Neural progenitor cell (in vitro differentiated cells): ENCODE results near the gene SLC26A6.

Experiments
- CTCF ChIP-seq: fragments of 200-600 bp; sonication (generic); IDR thresholded peaks from 2 replicates; pipeline ENCODE4 v1.5.1; 2017; ENCODE audit warnings: antibody characterized with exemption, mild to moderate bottlenecking
- EZH2 ChIP-seq: fragments of 200-600 bp; sonication (generic); IDR thresholded peaks from 2 replicates; pipeline ENCODE4 v1.6.1; 2017; ENCODE audit warnings: antibody characterized with exemption, mild to moderate bottlenecking, moderate library complexity
- EZH2phosphoT487 ChIP-seq: fragments of 200-600 bp; sonication (generic); IDR thresholded peaks from 2 replicates; pipeline ENCODE4 v1.6.1; 2017; ENCODE audit warnings: antibody characterized with exemption

- TF ChIP-seq CTCF, result no peak
- no peak for TF ChIP-seq EZH2phosphoT487
- TF ChIP-seq EZH2, result no peak
Measured at GRCh38 chr3:48592519-48593087, 42.7 kb downstream of the SLC26A6 start.
